ENCODE results near the gene FBLN1. TPM values are rescaled to one million over a fixed set of nuclear protein-coding genes. Genes with fewer than 3 reads are reported as not detected.

FBLN1 gene
- total RNA-seq, 1 experiment from 2014 or later = 158 TPM

DNA sequence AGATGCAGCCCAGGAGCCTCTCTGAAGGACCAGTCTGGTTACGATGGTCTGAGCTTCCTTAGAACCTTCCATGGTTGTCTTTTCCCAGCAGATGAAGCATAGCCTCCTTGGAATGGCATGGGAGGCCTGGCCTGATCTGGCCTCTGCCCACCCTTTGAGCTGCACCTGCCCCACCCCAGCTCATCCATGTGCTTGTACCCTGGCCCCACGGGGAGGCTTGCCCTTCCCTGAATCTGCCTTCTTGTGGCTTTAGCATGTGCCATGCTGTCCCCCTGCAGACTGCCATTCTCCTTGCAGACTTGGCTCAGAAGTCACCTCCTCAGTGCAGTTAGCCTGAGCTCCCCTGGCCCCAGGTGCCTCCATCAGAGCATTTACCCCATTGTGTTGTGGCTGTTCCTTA lies 62.5 kb downstream of the FBLN1 start:
- CTCF ChIA-PET = no interaction called here
- DNase-seq = no peak
- peaks cover 3% of the 10 kb centered on the region; the same call in 1 of the 2 replicates for H3F3A ChIP-seq (ENCODE audit: insufficient read depth, low read depth)
- POLR2A ChIA-PET (ENCODE audit: unreplicated experiment) = no interaction called here
- no peak overlapping the region for H3K4me3 ChIP-seq
- H3K27me3 ChIP-seq (ENCODE audit: insufficient read depth, low read depth) = no peaks in the 10 kb centered on the region
- H3K79me2 ChIP-seq (ENCODE audit: low read depth) = no peaks in the 10 kb centered on the region
- peaks cover 8% of the 10 kb centered on the region for H3K9me3 ChIP-seq (ENCODE audit: insufficient read depth, low read depth)
- TF ChIP-seq, protein P1, sequence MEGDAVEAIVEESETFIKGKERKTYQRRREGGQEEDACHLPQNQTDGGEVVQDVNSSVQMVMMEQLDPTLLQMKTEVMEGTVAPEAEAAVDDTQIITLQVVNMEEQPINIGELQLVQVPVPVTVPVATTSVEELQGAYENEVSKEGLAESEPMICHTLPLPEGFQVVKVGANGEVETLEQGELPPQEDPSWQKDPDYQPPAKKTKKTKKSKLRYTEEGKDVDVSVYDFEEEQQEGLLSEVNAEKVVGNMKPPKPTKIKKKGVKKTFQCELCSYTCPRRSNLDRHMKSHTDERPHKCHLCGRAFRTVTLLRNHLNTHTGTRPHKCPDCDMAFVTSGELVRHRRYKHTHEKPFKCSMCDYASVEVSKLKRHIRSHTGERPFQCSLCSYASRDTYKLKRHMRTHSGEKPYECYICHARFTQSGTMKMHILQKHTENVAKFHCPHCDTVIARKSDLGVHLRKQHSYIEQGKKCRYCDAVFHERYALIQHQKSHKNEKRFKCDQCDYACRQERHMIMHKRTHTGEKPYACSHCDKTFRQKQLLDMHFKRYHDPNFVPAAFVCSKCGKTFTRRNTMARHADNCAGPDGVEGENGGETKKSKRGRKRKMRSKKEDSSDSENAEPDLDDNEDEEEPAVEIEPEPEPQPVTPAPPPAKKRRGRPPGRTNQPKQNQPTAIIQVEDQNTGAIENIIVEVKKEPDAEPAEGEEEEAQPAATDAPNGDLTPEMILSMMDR (conservative IDR thresholded peaks at IDR 0.05) = no peak
- no peak for TF ChIP-seq EZH2 (IDR thresholded peaks at IDR 0.05; ENCODE audit: low read depth)
- no peak overlapping the region for H3K27ac ChIP-seq
- H3K4me1 ChIP-seq (replicated peaks; ENCODE audit: insufficient read depth) = no peaks in the 10 kb centered on the region
- intact Hi-C loops (cut with micrococcal nuclease; ENCODE audit: unreplicated experiment) = no loop called here
- no TSS peak for BruUV-seq (replicated peaks)
- no peaks in the 10 kb centered on the region for H4K20me1 ChIP-seq (ENCODE audit: insufficient read depth)
- H3K4me2 ChIP-seq = no peak overlapping the region
- no peaks in the 10 kb centered on the region for H3K9me2 ChIP-seq (ENCODE audit: insufficient read depth)
- no peak overlapping the region for H2AFZ ChIP-seq
- H3K36me3 ChIP-seq (ENCODE audit: low read depth) = 0 out of 2 replicates have a peak, but pooled peaks cover 9% of the 10 kb centered on the region

DNA sequence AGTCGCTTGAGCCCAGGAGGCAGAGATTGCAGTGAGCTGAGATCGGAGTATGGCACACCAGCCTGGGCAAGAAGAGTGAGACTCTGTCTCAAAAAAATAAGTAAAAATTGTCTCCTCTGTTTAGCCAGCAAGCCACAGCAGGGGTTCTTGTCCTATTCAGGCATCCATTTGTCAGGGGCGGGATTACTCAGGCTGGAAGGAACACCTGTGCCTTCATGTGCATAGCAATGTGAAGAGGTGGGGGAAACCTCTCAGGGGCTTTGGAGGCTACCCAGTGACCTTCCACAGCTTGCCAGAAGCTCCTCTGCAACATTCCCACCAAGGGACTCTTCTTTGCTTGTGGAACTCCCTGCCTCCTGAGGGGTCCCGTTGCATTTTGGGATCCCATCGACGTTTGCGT lies 63.3 kb downstream of the FBLN1 start:
- no peaks in the 10 kb centered on the region for H3K4me1 ChIP-seq (replicated peaks; ENCODE audit: insufficient read depth)
- peaks cover 11% of the 10 kb centered on the region; the same call in 1 of the 2 replicates for H3F3A ChIP-seq (ENCODE audit: insufficient read depth, low read depth)
- no TSS peak for BruUV-seq (replicated peaks)
- no peak overlapping the region for H2AFZ ChIP-seq
- intact Hi-C loops (cut with micrococcal nuclease; ENCODE audit: unreplicated experiment) = no loop called here
- ChIA-PET CTCF (no interaction called here), POLR2A (ENCODE audit: unreplicated experiment) (no interaction called here)
- TF ChIP-seq EZH2 (IDR thresholded peaks at IDR 0.05; ENCODE audit: low read depth) = no peak
- TF ChIP-seq, protein P1 (conservative IDR thresholded peaks at IDR 0.05) = no peak
- peaks cover 15% of the 10 kb centered on the region; the same call in 1 of the 2 replicates for H3K36me3 ChIP-seq (ENCODE audit: low read depth)
- DNase-seq = no peak
- no peaks in the 10 kb centered on the region for H3K27me3 ChIP-seq (ENCODE audit: insufficient read depth, low read depth)
- H3K79me2 ChIP-seq (ENCODE audit: low read depth) = no peaks in the 10 kb centered on the region
- H3K9me3 ChIP-seq (ENCODE audit: insufficient read depth, low read depth) = peaks cover 11% of the 10 kb centered on the region
- no peaks in the 10 kb centered on the region for H3K9me2 ChIP-seq (ENCODE audit: insufficient read depth)
- H4K20me1 ChIP-seq (ENCODE audit: insufficient read depth) = no peaks in the 10 kb centered on the region
- no peak overlapping the region for H3K4me2 ChIP-seq
- H3K27ac ChIP-seq = no peak overlapping the region
- H3K4me3 ChIP-seq = no peak overlapping the region

DNA sequence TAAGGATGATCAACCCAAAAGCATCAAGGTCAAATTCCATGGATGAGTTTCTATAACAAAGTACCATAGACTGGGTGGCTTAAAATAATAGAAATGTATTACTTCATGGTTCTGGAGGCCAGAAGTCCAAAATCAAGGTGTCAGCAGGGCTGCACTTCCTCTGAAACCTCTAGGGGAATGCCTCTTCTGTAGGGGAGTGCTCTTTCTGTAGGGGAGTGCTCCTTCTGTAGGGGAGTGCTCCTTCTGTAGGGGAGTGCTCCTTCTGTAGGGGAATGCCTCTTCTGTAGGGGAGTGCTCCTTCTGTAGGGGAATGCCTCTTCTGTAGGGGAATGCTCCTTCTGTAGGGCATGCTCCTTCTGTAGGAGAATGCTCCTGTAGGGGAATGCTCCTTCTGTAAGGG lies 65.5 kb downstream of the FBLN1 start:
- BruUV-seq (replicated peaks) = no TSS peak
- intact Hi-C loops (cut with micrococcal nuclease; ENCODE audit: unreplicated experiment) = no loop called here
- H3K27ac ChIP-seq = no peak overlapping the region
- H3K9me3 ChIP-seq (ENCODE audit: insufficient read depth, low read depth) = peaks cover 11% of the 10 kb centered on the region
- H3K36me3 ChIP-seq (ENCODE audit: low read depth) = peaks cover 15% of the 10 kb centered on the region; the same call in 1 of the 2 replicates
- POLR2A ChIA-PET (ENCODE audit: unreplicated experiment) = no interaction called here
- H3K4me3 ChIP-seq = no peak overlapping the region
- no peaks in the 10 kb centered on the region for H3K27me3 ChIP-seq (ENCODE audit: insufficient read depth, low read depth)
- peaks cover 27% of the 10 kb centered on the region for H3F3A ChIP-seq (ENCODE audit: insufficient read depth, low read depth)
- H3K79me2 ChIP-seq (ENCODE audit: low read depth) = no peaks in the 10 kb centered on the region
- no peak for DNase-seq
- CTCF ChIA-PET = no interaction called here
- H2AFZ ChIP-seq = no peak overlapping the region
- H3K4me1 ChIP-seq (replicated peaks; ENCODE audit: insufficient read depth) = peaks cover 14% of the 10 kb centered on the region
- no peak for TF ChIP-seq EZH2 (IDR thresholded peaks at IDR 0.05; ENCODE audit: low read depth)
- TF ChIP-seq, protein P1 (conservative IDR thresholded peaks at IDR 0.05) = no peak
- H4K20me1 ChIP-seq (ENCODE audit: insufficient read depth) = no peaks in the 10 kb centered on the region
- no peaks in the 10 kb centered on the region for H3K9me2 ChIP-seq (ENCODE audit: insufficient read depth)
- no peak overlapping the region for H3K4me2 ChIP-seq

Data from PC-9 (cell line).